Hypothalamus (tissue), 51 donors: ENCODE measurements around the gene ATRNL1.
A peak's percentile ranks its signal among the peaks of the same experiment; 100 is the strongest.
"Not testable (repeated sequence)": the region's sequence is repeated elsewhere in the genome, so short reads cannot be mapped to it uniquely, and the experiment has no call there.

Experiments used
- DNase-seq, 51 donors: peaks; one replicate each; lab custom pipeline; 2025; lab: John Stamatoyannopoulos, UW

The ATRNL1 gene

DNA sequence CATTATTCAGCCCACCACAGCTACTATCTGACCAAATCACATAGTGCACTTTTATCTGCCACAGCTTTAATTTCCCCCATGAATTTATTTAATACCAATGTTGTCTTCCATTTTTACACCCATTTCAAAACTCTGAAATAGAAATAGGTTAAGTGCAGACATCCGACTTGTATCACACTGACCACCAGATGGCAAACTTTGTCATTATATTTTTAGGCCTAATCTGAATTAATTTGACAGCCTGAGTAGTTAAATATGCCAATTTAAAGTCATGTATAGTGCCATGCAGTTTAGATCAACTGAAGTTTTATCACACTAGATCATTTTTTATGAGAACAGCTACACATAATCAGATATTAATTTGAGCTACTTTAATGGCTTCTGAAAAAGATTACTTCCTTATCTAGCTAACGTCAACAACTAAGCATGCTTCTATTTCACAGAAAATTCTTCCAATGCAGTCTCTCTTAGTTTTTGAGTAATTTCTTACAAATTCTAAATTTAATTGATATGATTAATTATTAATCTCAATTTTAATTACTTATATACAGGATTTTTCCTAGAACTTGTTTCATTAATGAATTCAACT, 613.4 kb downstream of the ATRNL1 start:
- DNase-seq: peak in 1 of 51 donors; percentile 42

DNA sequence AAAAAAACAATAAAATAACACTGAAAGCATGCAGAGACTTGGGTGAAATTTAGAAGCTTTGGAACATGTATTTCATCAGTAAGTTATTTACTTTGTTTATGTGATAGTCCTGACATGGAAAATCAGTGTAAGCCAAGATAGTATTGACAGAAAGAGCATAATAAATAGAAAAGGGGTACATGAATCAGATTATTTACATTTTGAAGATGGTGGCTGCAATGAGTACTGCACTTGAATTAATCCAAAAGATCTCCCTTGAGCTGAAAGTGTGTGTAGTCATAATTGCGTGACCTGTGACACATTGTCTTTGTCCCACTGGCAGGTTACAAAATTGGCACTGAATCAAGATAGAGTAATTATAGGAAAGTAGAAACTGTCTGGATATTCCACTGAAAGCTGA, 617.0 kb downstream of the ATRNL1 start:
- DNase-seq: no peak

DNA sequence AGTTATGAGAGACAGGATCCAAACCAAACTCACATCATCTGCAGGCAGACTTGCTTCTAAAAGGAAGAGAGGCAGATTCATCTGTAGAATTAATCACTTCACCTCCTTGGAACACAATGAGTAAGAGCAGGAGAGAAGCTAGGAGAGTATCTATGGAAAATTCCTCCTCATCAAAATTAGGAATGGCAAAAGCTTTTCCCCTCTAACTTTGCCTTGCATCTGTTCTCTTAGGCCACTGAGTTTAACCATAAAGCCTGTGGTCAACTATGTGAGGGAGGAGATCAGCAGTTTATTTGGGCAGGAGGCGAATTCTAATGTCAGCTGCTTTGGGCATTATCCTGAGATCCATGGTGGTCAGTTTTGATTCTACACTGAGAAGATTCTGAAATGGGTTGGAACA, 618.1 kb downstream of the ATRNL1 start:
- DNase-seq: no peak

DNA sequence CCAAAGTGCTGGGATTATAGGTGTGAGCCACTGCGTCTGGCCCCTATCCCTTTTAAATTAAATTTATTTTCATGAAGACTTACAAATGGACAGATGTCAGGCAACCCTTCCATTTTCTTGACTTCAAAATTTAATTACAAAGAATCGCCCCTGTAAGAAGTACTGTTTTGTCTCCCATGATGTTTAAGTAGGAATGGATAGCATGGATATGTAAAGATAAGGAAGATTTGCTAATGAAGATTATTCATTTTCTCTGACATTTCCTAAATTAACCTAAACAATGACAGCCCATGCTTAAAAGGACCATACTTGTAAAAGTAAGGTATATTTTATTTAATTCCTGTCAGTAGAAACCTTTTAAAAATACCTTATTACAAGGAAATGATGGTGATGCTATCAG, 627.0 kb downstream of the ATRNL1 start:
- no peak for DNase-seq

DNA sequence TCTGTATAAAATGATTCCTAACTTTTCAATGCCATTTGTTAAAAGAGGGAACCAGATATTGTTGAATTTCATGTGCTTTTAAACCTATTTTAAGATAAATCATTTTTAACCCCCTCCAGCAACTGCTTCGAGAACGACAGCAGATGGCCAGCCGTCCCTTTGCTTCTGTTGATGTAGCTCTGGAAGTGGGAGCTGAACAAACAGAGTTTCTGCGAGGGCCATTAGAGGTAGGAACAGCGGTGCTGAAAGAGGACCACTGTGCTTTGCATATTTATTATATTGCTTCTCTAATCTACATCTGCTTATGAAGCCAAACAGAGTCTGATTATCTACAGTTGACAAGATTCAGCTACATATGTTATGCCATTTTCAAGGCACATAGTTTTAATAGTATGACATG, 634.0 kb downstream of the ATRNL1 start:
- DNase-seq: no peak

DNA sequence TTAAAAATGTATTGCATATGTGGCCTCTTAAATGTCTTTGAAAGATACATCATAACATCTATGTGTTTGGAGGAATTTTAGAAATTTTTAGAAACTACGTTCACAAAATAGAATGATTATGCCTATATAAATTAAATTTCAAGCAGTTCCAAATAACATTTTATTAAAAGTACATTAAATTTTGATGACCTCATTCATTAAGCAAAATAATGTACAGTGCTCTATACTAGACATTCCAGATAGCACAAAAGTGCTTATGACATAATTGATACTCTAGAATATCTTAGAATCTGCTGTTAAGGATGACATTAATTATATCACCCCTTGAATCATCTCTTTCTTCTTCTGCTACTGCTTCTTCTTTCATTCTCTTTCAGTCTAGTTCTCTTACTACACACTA, 650.9 kb downstream of the ATRNL1 start:
- DNase-seq: no peak

DNA sequence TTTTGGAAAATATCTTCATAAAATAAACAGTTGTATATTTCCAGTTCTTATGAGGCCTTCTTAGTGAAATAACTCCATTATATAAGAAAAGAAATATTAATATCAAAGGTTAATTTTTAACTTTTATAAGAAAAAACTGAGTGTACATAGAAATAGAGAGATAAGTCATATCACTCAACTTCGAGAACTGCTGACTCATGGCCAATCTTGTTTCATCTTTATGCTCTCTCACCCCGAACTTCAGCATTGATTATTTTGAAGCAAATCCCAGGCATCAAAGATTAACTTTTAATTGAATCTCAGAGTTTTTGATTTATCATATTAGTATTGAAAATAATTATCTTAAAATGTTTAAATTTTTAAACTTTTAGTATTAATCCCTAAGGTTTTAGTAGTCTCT, 652.8 kb downstream of the ATRNL1 start:
- DNase-seq: no peak

DNA sequence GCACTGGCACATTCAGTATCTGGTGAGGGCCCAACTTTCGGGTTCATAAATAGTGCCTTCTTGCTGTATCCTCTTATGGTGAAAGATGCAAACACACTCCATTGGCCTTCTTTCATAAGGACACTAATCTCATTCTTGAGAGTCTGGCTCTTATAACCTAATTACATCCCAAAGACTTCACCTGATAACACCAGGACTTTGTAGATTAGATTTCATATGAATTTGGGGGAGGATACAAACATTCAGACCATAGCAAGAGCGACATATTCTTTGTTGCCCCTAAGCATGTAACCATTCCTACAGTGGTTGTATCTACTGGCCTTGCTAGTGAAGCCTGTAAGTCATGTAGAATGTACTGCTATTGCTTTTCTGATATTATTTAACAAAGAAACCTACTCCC, 654.6 kb downstream of the ATRNL1 start:
- DNase-seq: no peak

DNA sequence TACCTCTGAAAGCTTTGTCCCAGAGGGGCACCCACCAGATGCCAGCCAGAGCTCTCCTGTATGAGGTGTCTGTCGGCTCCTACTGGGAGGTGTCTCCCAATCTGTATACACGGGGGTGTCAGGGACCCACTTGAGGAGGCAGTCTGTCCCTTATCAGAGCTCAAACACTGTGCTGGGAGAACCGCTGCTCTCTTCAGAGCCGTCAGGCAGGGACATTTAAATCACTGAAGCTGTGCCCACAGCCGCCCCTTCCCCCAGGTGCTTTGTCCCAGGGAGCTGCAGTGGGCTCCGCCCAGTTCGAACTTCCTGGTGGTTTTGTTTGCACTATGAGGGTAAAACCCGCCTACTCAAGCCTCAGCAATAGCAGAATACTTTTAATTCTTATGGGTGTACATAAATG, 665.3 kb downstream of the ATRNL1 start:
- not testable (repeated sequence) for DNase-seq

DNA sequence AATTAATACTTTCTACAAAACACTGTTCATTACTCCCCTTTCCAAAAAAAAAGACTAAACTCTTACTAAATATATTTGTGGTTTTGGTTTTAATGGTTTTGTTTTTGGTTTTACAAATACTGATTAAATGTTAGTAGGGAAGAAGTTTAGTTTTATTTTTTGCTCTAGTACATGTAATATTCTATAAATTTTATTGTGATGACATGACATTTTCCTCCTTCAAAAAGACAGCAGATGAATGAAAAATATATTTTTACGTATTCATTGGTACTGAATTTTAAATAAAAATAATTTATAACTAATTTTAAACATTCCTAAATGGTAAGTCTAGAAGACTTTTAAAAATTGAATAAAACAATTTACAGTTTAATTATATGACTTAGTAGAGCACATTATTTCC, 667.0 kb downstream of the ATRNL1 start:
- DNase-seq: no peak

DNA sequence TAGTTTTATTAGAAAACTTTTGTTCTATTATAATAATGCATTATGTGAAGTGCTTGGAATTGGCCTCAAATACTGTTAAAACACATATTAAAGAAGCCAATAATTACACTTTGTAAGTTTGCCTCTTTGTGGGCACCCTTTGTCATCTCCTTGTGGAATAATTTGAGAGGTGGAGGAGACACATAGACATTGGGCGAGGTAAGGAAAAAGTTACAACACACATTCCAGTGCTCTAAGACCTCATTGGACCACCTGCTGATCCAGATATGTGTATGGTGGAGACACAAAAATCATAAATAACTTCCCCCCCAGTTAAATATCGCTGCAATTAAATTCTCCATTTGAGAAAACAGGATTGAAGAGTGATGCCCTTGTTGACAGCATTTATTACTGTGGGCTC, 668.0 kb downstream of the ATRNL1 start:
- no peak for DNase-seq

DNA sequence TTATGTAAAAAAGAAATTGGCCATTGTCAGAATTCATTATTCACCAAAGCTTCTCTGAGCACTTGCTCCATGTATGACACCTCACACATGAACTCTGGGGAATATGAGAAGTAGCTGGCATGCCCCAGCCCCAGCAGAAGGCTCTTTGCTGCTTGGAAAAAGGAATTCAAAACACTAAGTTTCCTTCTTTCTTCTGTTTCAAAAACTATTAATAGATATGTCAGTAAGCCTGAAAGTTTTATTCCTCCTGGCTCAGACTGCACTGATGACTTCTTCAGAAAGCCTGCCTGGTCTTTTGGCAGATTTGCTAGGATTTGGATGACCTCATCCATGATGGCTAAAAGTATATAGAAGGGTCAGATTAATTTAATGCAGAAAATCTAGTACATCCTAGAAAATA, 668.9 kb downstream of the ATRNL1 start:
- DNase-seq: no peak

DNA sequence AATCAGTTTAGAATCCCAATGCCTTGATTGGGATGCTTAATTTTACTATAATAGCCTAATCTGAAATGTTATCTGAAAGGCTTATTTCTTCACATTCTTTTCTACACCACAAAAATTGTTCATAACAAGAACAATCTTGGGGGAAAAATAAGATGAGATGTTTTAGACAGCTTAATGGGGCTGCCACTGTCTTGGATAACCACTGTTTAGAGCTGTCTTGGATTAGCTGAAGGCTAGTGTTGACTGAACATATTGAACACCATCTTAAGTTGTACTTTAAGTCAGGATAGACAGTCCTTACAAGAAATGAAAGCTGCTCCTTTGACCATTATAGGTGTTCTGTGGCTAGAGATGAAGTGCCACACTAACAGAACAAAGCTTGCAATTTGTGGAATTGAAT, 678.6 kb downstream of the ATRNL1 start:
- no peak for DNase-seq

DNA sequence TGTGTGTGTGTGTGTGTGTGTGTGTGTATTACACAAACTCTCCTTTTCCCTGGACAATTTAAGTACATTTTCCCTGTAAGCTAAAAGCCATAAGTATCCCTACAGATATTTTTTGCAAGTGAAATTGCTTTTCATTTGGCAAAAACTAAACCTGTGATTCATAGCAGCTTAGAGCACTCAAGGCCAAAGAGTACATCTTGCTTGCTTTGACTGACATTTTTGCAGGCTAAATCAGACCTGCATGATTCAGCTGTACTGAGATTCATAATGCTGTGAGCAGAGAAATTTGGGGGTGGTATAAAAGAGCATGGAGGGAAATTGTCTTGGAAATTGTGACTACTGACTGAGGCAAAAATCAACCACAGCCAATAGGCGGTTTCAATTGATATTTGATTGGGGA, 679.4 kb downstream of the ATRNL1 start:
- peak in 1 of 51 donors; percentile 52 for DNase-seq

DNA sequence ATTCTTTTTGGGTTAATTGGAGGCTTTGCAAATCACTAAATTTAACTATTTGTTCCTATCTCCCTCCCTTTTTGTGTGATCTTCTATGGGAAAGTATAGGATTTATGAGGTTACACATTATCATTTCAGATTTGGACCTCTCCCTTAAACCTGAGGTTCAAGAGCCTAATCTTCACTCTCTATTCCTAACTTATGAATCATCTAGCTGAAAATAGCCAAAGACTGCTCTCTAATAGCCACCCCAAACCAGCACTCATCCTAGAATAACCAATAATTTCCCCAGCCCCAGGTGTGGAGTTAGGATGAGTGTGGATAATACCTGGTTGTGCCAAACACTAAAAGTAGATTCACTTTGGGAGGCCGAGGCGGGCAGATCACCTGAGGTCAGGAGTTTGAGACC, 680.7 kb downstream of the ATRNL1 start:
- no peak for DNase-seq

DNA sequence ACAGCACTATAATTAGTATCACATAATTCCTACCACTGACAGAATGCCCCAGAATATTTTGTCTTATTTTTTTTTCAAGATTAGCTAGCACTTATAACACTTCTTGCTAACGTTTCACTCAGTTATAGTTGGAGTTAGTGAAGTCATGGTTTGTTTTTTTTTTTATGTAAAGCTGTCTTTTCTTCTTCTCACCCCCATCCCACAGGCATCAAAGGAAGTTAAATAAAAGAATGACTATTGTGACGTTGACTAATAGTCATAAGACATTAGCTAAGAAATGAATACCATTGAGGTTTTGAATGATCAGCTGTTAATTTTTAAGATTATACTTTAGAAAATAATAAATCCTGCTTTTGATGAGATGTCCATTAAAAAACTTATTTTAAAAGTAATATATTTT, 681.6 kb downstream of the ATRNL1 start:
- no peak for DNase-seq

DNA sequence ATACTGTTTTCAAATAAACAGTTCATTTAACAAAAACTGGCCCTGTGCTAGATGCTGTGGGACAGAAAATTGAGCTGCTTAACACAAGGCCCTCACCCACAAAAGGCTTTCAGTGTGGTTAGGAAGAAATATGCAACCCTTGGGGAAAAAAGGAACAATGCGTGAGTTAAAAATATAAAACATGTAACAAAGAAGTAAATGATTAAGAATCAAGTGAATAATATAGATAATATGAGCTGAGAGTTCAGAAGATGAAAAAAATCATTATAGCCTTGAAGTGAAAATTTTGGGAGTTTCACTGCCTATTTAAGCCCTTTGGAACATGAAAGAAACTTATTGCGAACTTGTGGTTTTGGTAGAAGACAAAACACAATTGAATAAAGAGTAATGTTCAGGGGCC, 684.5 kb downstream of the ATRNL1 start:
- DNase-seq: no peak

DNA sequence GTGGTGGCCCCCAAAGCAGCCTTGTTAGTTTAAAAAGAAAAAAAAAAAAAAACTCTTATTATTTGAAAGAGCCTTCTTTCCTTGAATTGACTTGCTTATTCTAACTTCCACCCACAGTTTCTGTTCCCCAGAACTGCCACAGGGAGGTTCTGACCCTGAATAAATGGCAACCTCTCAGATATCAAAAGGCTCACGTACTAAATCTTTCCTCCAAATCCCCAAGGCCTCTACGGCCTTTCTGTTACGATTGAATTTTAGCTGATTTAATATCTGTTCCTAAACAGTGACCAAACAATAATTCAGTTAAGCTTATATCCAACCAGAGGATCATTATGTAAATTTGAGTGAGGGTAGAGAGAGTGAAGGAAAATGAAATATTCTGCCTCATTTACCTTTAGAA, 697.1 kb downstream of the ATRNL1 start:
- no peak for DNase-seq

DNA sequence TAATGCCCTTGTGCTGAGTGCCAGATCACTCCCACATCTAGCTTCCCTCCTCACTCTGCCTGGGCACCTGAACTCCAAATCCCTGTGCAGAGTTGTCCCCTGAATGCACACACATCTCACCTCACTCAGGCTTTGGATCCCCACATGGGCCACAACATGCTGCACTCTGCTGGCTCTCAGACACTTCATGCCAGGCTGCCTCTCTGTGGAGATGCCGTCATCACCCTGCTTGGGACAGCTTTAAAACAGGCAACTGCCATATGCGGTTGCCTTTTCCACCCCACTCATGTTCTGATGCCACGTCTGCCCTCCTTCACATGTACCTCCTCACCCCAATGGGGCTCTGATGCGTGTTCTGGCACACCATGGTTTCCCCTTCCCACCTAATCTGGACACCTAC, 702.8 kb downstream of the ATRNL1 start:
- DNase-seq: no peak

DNA sequence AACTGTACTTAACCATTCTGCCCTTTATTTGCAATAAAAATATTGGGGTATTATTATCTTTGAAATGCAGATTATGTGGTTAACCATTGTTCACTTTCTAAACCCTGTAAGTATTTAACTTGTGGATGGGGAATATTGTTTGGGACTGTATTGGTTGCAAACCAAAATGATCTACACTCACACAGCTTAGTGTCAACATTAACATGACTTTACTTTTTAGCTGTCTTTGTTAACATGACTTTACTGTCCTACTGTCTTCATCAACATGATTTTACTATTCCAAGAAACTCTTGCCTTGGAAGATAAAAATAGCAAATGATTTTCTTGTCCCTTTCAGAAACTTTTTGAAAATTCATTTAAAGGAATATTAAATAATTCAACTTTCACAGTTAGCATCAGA, 708.3 kb downstream of the ATRNL1 start:
- DNase-seq: no peak

DNA sequence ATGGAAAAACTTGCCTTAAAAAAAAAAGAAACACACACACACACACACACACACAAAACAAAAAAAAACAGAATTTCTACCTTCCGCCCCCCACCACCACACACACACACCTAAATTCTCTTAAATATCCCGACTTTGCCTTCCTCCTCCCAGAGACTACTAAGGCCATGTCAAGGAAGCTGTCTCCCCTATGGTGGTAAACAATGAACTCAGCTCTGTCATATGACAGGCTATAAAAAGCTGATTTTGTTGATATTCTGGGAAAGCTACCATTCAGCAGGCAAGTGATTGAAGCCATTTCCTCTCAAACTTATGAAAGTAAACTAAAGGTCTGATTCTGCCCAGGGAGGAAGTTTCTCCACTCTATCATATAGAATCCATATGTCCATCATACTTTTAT, 708.8 kb downstream of the ATRNL1 start:
- DNase-seq: no peak

DNA sequence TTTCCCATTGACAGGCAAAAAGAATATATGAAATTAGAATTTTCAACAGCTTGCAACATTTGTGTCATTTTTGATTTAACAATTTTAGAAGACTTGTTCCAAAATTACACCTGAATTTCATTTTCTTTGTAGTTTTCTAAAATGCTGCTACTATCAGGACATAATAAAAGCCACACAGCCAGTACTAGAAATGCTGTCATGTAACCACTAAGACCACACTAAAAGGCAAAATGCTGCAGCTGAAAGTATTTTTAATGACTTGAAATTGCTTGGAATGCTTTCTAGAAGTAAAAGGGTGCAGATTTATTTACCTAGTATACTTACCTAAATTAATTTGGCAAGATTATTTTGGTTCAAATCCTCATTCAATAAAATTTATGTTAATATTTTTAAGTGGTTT, 709.7 kb downstream of the ATRNL1 start:
- DNase-seq: no peak

DNA sequence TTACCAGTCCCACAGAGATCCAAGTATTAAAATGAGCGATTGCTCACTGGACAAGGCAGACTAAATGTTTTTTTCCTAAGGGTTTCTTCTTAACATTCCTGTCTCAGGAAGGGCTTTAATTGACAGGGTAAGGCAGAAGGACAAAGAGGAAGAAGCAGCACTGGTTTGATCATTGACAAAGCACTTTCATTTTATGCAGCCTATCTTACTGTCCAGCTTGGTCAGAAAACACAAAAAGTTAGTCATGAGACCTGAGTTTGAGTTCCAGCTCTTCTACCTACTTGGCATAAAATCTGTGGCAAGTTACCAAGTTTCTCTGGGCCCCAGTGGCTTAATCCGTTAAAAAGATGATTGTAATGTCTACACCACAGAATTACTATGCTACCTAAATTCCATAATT, 721.4 kb downstream of the ATRNL1 start:
- DNase-seq: no peak

DNA sequence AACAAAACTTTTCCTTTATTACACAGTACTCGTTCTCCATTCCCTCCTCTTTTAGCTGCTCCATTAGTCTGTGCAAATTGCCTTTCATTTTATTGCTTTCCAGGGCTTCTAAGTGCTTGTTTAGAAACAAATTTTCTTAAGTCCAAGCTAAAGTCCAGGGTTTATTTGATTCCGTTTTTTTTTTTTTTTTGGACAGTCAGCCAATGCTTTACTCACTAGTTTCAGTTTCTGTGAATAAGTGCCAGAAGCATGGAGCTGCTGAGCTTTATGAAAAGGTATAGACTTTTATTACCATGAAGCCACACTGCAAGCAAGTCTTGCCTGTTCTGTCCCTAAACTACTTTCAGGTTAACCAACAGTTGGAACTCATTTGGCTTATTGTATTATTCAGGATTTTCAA, 724.8 kb downstream of the ATRNL1 start:
- no peak for DNase-seq
